ENCODE data around the gene LTO1. TPM values are rescaled to one million over a fixed set of nuclear protein-coding genes. Genes with fewer than 3 reads are reported as not detected.
A peak's percentile ranks its signal among the peaks of the same experiment; 100 is the strongest.

Gene LTO1
- total and polyA plus RNA-seq, 2 of the 13 experiments (the other 11 are each of a cell fraction or from before 2014, with no cell fraction given): 11.8 to 15.0 TPM

DNA sequence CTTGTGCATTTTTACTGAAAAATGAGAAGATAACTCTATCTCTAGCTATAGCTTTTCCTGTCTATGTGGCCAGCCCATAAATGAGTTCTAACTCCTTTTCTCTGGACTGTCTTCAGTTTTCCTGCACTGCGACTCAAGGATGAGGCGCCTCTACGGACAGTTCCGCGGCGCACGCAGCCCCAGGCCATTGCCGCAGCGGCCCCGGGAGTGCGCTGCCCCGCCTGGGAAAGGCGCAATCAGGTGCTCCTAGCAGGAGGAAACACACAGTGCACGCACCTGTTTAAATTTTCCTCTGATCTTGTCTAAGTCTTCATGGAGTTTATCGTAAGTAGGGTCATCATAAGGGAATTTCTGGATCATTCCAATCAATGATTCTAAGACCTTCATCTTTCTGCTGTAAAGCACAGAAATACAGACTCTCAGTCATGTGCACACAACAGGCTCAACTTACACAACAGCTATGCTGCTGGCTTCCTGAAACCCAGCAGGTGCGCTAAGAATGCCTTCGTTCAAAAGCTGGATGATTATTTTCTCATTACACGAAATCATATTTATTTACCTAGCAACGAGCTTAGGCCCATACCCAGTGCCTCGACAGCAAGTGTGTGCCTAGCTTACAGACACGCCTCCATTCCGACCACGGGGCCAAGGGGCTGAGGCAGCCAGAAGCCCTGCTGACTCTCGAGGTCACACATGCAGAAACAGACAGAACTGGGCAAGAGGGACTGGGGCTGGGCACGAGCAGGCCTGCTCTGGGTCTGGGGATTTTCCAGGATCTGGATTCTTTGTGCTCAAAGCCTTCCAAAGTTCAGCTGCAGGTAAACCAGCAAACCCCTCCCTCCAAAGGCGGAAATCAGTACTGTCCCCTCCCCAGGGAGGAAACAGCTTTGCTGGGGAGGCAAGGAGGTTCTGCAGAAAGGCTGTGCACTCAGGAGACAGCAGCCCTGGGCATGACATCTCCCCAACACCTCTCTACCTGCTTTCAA is 7.2 kb downstream of the LTO1 start (continued):
- TF ChIP-seq, protein P1, sequence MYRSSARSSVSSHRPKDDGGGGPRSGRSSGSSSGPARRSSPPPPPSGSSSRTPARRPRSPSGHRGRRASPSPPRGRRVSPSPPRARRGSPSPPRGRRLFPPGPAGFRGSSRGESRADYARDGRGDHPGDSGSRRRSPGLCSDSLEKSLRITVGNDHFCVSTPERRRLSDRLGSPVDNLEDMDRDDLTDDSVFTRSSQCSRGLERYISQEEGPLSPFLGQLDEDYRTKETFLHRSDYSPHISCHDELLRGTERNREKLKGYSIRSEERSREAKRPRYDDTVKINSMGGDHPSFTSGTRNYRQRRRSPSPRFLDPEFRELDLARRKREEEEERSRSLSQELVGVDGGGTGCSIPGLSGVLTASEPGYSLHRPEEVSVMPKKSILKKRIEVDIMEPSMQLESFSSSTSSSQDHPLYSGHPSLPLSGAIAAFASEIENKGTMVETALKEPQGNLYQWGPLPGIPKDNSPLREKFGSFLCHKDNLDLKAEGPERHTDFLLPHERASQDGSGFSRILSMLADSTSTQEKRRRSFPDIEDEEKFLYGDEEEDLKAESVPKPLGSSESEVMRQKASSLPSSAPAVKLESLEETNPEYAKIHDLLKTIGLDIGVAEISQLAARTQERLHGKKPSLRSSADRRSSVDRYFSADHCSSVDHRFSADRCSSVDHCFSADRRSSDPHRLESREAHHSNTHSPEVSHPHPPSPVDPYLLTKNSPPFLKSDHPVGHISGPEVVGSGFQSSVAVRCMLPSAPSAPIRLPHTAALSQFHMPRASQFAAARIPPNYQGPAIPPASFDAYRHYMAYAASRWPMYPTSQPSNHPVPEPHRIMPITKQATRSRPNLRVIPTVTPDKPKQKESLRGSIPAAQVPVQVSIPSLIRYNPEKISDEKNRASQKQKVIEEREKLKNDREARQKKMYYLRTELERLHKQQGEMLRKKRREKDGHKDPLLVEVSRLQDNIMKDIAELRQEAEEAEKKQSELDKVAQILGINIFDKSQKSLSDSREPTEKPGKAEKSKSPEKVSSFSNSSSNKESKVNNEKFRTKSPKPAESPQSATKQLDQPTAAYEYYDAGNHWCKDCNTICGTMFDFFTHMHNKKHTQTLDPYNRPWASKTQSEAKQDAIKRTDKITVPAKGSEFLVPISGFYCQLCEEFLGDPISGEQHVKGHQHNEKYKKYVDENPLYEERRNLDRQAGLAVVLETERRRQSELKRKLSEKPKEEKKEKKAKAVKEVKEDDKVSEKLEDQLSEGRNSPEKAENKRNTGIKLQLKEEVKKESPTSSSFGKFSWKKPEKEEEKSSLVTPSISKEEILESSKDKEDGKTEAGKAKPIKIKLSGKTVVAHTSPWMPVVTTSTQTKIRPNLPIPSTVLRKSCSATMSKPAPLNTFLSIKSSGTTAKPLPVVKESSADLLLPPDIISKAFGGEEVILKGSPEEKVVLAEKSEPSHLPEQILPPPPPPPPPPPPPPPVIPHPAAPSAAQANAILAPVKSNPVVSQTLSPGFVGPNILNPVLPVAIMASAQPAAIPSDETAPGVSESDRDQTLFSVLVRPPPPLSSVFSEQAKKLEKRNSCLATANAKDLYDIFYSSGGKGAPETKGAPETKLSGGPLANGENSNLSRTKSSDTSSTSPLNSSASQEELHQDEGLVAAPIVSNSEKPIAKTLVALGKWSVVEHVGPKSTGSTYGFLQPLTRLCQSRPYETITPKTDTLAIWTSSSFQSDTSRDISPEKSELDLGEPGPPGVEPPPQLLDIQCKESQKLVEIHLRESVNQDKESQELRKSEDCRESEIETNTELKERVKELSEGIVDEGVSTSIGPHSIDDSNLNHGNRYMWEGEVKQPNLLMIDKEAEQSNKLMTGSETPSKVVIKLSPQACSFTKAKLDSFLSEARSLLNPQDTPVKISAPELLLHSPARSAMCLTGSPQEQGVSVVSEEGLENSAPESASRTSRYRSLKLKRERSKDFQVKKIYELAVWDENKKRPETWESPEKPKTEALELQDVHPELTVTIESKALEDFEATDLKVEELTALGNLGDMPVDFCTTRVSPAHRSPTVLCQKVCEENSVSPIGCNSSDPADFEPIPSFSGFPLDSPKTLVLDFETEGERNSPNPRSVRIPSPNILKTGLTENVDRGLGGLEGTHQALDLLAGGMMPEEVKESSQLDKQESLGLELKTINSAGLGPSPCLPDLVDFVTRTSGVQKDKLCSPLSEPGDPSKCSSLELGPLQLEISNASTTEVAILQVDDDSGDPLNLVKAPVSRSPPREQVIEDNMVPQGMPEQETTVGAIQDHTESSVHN (CRISPR knock-in tag; IDR thresholded peaks at IDR 0.05): 0 out of 2 replicates have a peak, but pooled peaks have one; percentile 67
- TF ChIP-seq KDM5B (CRISPR knock-in tag; IDR thresholded peaks at IDR 0.05; ENCODE audit: borderline replicate concordance) (peak; percentile 96), NR2F2 (IDR thresholded peaks at IDR 0.05; ENCODE audit: borderline replicate concordance, low read depth) (no peak), REPIN1 (CRISPR knock-in tag; IDR thresholded peaks at IDR 0.05; ENCODE audit: borderline replicate concordance, low read depth) (peak; percentile 67; the same call in 1 of the 2 replicates)
- TF ChIP-seq, protein P2, sequence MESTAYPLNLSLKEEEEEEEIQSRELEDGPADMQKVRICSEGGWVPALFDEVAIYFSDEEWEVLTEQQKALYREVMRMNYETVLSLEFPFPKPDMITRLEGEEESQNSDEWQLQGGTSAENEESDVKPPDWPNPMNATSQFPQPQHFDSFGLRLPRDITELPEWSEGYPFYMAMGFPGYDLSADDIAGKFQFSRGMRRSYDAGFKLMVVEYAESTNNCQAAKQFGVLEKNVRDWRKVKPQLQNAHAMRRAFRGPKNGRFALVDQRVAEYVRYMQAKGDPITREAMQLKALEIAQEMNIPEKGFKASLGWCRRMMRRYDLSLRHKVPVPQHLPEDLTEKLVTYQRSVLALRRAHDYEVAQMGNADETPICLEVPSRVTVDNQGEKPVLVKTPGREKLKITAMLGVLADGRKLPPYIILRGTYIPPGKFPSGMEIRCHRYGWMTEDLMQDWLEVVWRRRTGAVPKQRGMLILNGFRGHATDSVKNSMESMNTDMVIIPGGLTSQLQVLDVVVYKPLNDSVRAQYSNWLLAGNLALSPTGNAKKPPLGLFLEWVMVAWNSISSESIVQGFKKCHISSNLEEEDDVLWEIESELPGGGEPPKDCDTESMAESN (CRISPR knock-in tag; conservative IDR thresholded peaks at IDR 0.05): peak; percentile 89
- TF ChIP-seq, protein P3, sequence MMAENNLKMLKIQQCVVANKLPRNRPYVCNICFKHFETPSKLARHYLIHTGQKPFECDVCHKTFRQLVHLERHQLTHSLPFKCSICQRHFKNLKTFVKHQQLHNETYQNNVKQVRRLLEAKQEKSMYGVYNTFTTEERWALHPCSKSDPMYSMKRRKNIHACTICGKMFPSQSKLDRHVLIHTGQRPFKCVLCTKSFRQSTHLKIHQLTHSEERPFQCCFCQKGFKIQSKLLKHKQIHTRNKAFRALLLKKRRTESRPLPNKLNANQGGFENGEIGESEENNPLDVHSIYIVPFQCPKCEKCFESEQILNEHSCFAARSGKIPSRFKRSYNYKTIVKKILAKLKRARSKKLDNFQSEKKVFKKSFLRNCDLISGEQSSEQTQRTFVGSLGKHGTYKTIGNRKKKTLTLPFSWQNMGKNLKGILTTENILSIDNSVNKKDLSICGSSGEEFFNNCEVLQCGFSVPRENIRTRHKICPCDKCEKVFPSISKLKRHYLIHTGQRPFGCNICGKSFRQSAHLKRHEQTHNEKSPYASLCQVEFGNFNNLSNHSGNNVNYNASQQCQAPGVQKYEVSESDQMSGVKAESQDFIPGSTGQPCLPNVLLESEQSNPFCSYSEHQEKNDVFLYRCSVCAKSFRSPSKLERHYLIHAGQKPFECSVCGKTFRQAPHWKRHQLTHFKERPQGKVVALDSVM (CRISPR knock-in tag; IDR thresholded peaks at IDR 0.05): peak; percentile 93
- TF ChIP-seq, protein P4, sequence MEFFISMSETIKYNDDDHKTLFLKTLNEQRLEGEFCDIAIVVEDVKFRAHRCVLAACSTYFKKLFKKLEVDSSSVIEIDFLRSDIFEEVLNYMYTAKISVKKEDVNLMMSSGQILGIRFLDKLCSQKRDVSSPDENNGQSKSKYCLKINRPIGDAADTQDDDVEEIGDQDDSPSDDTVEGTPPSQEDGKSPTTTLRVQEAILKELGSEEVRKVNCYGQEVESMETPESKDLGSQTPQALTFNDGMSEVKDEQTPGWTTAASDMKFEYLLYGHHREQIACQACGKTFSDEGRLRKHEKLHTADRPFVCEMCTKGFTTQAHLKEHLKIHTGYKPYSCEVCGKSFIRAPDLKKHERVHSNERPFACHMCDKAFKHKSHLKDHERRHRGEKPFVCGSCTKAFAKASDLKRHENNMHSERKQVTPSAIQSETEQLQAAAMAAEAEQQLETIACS (CRISPR knock-in tag; IDR thresholded peaks at IDR 0.05): no peak
- TF ChIP-seq, protein P5, sequence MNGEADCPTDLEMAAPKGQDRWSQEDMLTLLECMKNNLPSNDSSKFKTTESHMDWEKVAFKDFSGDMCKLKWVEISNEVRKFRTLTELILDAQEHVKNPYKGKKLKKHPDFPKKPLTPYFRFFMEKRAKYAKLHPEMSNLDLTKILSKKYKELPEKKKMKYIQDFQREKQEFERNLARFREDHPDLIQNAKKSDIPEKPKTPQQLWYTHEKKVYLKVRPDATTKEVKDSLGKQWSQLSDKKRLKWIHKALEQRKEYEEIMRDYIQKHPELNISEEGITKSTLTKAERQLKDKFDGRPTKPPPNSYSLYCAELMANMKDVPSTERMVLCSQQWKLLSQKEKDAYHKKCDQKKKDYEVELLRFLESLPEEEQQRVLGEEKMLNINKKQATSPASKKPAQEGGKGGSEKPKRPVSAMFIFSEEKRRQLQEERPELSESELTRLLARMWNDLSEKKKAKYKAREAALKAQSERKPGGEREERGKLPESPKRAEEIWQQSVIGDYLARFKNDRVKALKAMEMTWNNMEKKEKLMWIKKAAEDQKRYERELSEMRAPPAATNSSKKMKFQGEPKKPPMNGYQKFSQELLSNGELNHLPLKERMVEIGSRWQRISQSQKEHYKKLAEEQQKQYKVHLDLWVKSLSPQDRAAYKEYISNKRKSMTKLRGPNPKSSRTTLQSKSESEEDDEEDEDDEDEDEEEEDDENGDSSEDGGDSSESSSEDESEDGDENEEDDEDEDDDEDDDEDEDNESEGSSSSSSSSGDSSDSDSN (CRISPR knock-in tag; IDR thresholded peaks at IDR 0.05): peak; percentile 83

All from HepG2 (cell line).